ENCODE data around the gene HOXB8. TPM values are rescaled to one million over a fixed set of nuclear protein-coding genes. Genes with fewer than 3 reads are reported as not detected.

The HOXB8 gene
- total and polyA plus RNA-seq, 10 of the 15 experiments (the other 5 are each of a cell fraction or from before 2014, with no cell fraction given): 0.21 TPM; not detected in 9

- Histone ChIP-seq H2AFZ (ENCODE audit: control insufficient read depth, low read depth, low read length) (no peak overlapping the region), H3K79me2 (ENCODE audit: control insufficient read depth, insufficient read depth, low read length) (peaks cover 7% of the 10 kb centered on the region), H3K9ac (ENCODE audit: control insufficient read depth, insufficient read depth, low read length) (peak overlapping the region; percentile 77), H3K4me2 (ENCODE audit: control insufficient read depth, insufficient read depth) (peak overlapping the region; percentile 92), H3K36me3 (ENCODE audit: control insufficient read depth in 2 of 2, insufficient read depth in 2 of 2, low read length in 1 of 2) (no peaks in the 10 kb centered on the region), H3K9me3 (replicated peaks; ENCODE audit: control insufficient read depth, insufficient read depth, low read length) (no peaks in the 10 kb centered on the region), H4K20me1 (ENCODE audit: control insufficient read depth, insufficient read depth) (no peaks in the 10 kb centered on the region), H3K4me3 (peak overlapping the region; percentile 73), H3K27ac (ENCODE audit: control insufficient read depth, insufficient read depth) (no peak overlapping the region), H3K27me3 (replicated peaks in 1 of 2; ENCODE audit: control insufficient read depth in 2 of 2, insufficient read depth in 2 of 2, low read length in 1 of 2) (no peaks in the 10 kb centered on the region), H3K4me1 (ENCODE audit: control insufficient read depth, insufficient read depth, low read length) (peaks cover 20% of the 10 kb centered on the region)
- POLR2A ChIA-PET: interaction anchor here (0.6 to 1.0 kb wide), 2 partner anchors 54 to 529 kb away, joined by 3 to 5 read pairs; partner anchors contain the start of gene NFE2L1
- FAIRE-seq: no peak
- in situ Hi-C loops (cut with MboI) (no loop called here), intact Hi-C loops (cut with micrococcal nuclease; ENCODE audit: unreplicated experiment) (no loop called here)
- RAD21 ChIA-PET (ENCODE audit: unreplicated experiment): interaction anchor here (0.9 to 1.9 kb wide), 3 partner anchors 35 to 85 kb away, joined by 4 to 6 read pairs (median 4); no protein-coding TSS in a partner anchor
- DNase-seq (ENCODE audit: low read depth, low spot score): no peak
- CTCF ChIA-PET: interaction anchor here (1.0 kb wide), 1 partner anchor 313 kb away, joined by 4 read pairs; no protein-coding TSS in a partner anchor
- TF ChIP-seq E2F4 (IDR thresholded peaks at IDR 0.05; ENCODE audit: low read depth, low read length) (no peak), EGR1 (IDR thresholded peaks at IDR 0.05; ENCODE audit: borderline replicate concordance in 1 of 2, low read depth in 2 of 2, low read length in 2 of 2) (peak in 1 of 2 experiments; percentile 59; a peak in 1 of 3 replicates), TAF1 (IDR thresholded peaks at IDR 0.05; ENCODE audit: borderline replicate concordance, low read depth, low read length) (no peak), MEF2A (IDR thresholded peaks at IDR 0.05; ENCODE audit: insufficient read depth, low read depth, low read length) (no peak), SREBF1 (IDR thresholded peaks at IDR 0.05; ENCODE audit: low read length) (no peak), ZNF622 (IDR thresholded peaks at IDR 0.05) (no peak), NR2C2 (IDR thresholded peaks at IDR 0.05; ENCODE audit: borderline replicate concordance, control insufficient read depth, insufficient read length, low read depth) (no peak), CHD1 (IDR thresholded peaks at IDR 0.05; ENCODE audit: low read depth, low read length) (no peak)
- BruUV-seq (replicated peaks): no TSS peak
- WGBS (ENCODE audit: insufficient coverage, insufficient replicate concordance, low lambda C conversion rate, missing lambda C conversion rate): 36% methylated on average over 29 of the region's 43 CpGs
- SMC1A ChIA-PET (ENCODE audit: uncharacterized antibody, unreplicated experiment): interaction anchor here (1.1 to 2.7 kb wide), 2 partner anchors 30 to 84 kb away, joined by 3 to 6 read pairs; no protein-coding TSS in a partner anchor
- ATAC-seq: no peak
These were observed 38.4 kb downstream of the HOXB8 start for GRCh38 chr17:48576479-48577309.
